Adrenal gland (tissue), 5 donors: ENCODE measurements around the gene PSMD13.

Experiments
- CTCF ChIP-seq, 6 experiments: fragments of 450-650 bp in 4 of 6; fragments of 200-600 bp in 2 of 6; sonication (generic) in 1 of 6; IDR thresholded peaks; 1 replicate in 5 of 6; 2 replicates in 1 of 6; pipeline versions ENCODE4 v1.5.1 to v1.8.0; 2016 to 2021; ENCODE audit warnings: antibody characterized with exemption in 6 of 6, mild to moderate bottlenecking in 2 of 6, moderate library complexity in 1 of 6
- POLR2A ChIP-seq, 2 donors: fragments of 450-650 bp; IDR thresholded peaks; one replicate each; pipeline ENCODE4 v1.6.1; 2017; ENCODE audit warnings: antibody characterized with exemption in 2 of 2, mild to moderate bottlenecking in 2 of 2, moderate library complexity in 1 of 2
- donor health status: DM: no; HTN: no; CAD: no.

DNA sequence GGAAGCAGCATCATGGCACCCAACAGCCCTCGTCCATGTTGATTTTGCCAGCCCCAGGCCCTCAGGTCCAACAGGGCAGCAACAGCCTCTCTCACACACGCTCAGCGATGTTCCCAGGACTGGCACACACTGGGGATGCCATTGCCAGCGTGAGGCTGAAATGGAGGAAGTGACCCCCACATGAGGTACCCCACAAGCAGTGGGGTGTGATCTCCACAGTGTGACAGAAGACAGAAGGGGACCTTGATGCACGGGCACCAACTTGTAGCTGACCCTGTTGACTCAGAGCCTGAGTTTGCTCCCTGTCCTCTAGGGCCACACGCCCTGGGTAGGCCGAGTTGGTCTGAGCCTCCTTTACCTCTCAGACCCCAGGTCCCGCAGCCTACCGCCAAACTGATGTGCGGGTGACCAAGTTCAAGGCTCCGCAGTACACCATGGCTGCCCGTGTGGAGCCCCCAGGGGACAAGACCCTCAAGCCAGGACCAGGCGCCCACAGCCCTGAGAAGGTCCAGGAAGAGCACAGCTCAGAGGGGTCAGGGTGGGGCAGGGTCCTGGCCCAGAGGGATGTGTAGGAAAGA, 37.7 kb upstream of the PSMD13 start:
- TF ChIP-seq CTCF (IDR thresholded peaks at IDR 0.05): no peak
- TF ChIP-seq POLR2A (IDR thresholded peaks at IDR 0.05): no peak
